Erythroblast (primary cell): ENCODE data around the gene MTHFD1L.

Experiments used
- GATA1 ChIP-seq: IDR thresholded peaks from 2 replicates; pipeline ENCODE4 v1.6.1; 2011; ENCODE audit warnings: low read depth, mild to moderate bottlenecking, control low read depth, low read length, moderate library complexity
- POLR2A ChIP-seq: IDR thresholded peaks from 2 replicates; pipeline ENCODE4 v1.6.1; 2011; ENCODE audit warnings: mild to moderate bottlenecking, low read length

- TF ChIP-seq POLR2A = no peak
- TF ChIP-seq GATA1 = no peak
Observed at GRCh38 chr6:151005164-151005563, 139.7 kb downstream of the MTHFD1L start.
